Activated effector memory CD4-positive, alpha-beta T cell treated with anti-CD3 and anti-CD28 coated beads, Interleukin-2, amount 50 U/mL, for 16 hours (primary cell): ENCODE data around the gene EFNB1.
"Not testable (repeated sequence)": the region's sequence is repeated elsewhere in the genome, so short reads cannot be mapped to it uniquely, and the experiment has no call there.

ENCODE experiments used
- DNase-seq: peaks from one replicate; pipeline ENCODE4 v3.0.0-alpha.2; 2020

EFNB1 gene

GRCh38 chrX:68828740-68829581 is at the start of gene EFNB1:
Gene EFNB1, plus strand, starts transcription at chrX:68829021. Its CDS starts 756 bp downstream, at chrX:68829777.
- peak; percentile 94 for DNase-seq

GRCh38 chrX:68781295-68781694 is 47.5 kb upstream of the EFNB1 start:
- not testable (repeated sequence) for DNase-seq

GRCh38 chrX:68784816-68785215 is 44.0 kb upstream of the EFNB1 start:
- DNase-seq, result no peak

GRCh38 chrX:68786581-68786980 is 42.2 kb upstream of the EFNB1 start:
- not testable (repeated sequence) for DNase-seq

GRCh38 chrX:68789966-68790365 is 38.9 kb upstream of the EFNB1 start:
- DNase-seq, result no peak

- no peak for DNase-seq
These were observed 36.7 kb upstream of the EFNB1 start for GRCh38 chrX:68792083-68792482.

- no peak for DNase-seq
These were observed 34.4 kb upstream of the EFNB1 start for GRCh38 chrX:68794461-68794860.

GRCh38 chrX:68795741-68796140 is 33.1 kb upstream of the EFNB1 start:
- DNase-seq, result no peak

- DNase-seq, result not testable (repeated sequence)
These were observed 30.4 kb upstream of the EFNB1 start for GRCh38 chrX:68798400-68798799.

- no peak for DNase-seq
These were observed 27.0 kb upstream of the EFNB1 start for GRCh38 chrX:68801737-68802290.

- no peak for DNase-seq
These were observed 21.0 kb upstream of the EFNB1 start for GRCh38 chrX:68807818-68808217.

- DNase-seq, result no peak
These were observed 20.0 kb upstream of the EFNB1 start for GRCh38 chrX:68808686-68809357.

GRCh38 chrX:68820476-68821110 is 8.2 kb upstream of the EFNB1 start:
- no peak for DNase-seq

- no peak for DNase-seq
These were observed 7.2 kb upstream of the EFNB1 start for GRCh38 chrX:68821616-68822015.

- DNase-seq, result no peak
These were observed 6.0 kb upstream of the EFNB1 start for GRCh38 chrX:68822641-68823410.

GRCh38 chrX:68823413-68824151 is 5.2 kb upstream of the EFNB1 start:
- DNase-seq, result no peak

GRCh38 chrX:68824152-68824433 is 4.7 kb upstream of the EFNB1 start:
- DNase-seq, result no peak

- DNase-seq, result no peak
These were observed 4.2 kb upstream of the EFNB1 start for GRCh38 chrX:68824565-68825125.

- DNase-seq, result no peak
These were observed 2.5 kb upstream of the EFNB1 start for GRCh38 chrX:68826113-68826980.

- no peak for DNase-seq
These were observed 1.6 kb upstream of the EFNB1 start for GRCh38 chrX:68827256-68827655.
